ENCODE measurements around the gene GCSAML.

Gene GCSAML

GRCh38 chr1:247574664-247575063, 25.7 kb downstream of the GCSAML start:
- DNase-seq, result no peak

- DNase-seq, result peak; percentile 33
These were observed 27.6 kb downstream of the GCSAML start for GRCh38 chr1:247576514-247576913.

DNA sequence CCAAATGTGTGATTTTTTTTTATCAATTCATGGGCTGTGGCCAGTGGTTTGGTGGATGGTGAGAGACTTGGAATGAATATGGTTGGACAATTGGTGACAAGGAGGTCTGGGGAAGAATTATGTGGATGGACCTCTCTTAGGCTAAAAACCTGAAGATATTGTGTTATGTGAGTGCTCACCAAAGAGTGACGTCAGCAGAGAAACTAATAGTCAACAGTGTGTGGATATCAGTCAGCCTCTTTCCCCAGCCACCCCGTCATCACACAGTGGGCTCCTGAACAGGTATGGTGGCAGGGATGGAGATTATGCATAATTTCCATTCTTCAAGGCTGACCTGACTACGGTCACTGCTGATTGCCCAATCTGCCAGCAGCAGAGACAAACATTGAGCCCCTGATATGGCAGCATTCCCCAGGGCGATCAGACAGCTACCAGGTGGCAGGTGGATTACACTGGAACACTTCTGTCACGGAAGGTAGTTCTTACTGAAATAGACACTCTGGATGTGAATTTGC, 30.1 kb downstream of the GCSAML start:
- DNase-seq, result no peak

DNA sequence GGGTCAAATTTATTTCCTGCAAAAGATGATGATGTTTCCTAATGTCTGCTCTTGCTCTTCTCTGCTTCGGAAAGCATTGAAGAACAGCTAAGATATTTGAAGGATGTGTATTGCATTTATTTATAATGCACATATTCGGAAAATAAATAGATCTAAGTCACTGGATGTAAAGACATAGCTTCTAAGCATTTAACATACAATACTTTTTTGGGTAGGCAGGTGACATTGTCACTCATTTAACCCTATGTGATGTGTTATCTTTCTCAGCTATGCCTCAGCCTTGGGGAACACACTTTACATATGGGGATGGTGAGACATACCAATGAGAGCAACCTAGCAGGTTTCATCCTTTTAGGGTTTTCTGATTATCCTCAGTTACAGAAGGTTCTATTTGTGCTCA, 39.1 kb downstream of the GCSAML start, which contains the start of gene OR2G2:
TSS of gene OR2G2 (plus strand) at position 301 of the 400 bp plus-strand sequence. CDS start at position 301, 0 bp downstream.
- DNase-seq, result no peak

GRCh38 chr1:247605286-247605685, 56.4 kb downstream of the GCSAML start, which contains the start of gene OR2G3:
Gene OR2G3 (plus strand): TSS chr1:247605586. CDS start chr1:247605586, 0 bp downstream.
- DNase-seq, result no peak

DNA sequence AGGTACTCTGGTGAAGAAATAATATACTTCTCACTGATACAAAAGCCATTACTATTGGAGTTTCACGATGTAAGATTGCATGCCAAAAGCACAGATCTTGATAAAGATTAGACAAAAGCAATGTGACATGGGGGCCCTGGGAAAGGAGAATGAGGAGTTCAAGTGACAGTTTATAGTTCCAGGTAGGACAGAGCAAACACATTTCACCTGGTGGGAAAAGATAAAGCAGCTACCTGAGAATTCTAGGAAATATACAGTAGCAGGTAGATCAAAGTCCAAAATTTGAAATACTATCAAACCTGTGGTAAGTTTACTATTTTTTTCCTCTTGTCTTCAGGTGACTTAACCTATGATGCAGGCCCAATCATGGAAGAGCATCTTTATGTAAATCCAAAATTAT, 64.5 kb downstream of the GCSAML start:
- no peak for DNase-seq

GRCh38 chr1:247614625-247615024, 65.7 kb downstream of the GCSAML start:
- DNase-seq, result no peak
